ENCODE results near the gene PGAP3. TPM values are rescaled to one million over a fixed set of nuclear protein-coding genes. Genes with fewer than 3 reads are reported as not detected.
"Not testable (repeated sequence)": the region's sequence is repeated elsewhere in the genome, so short reads cannot be mapped to it uniquely, and the experiment has no call there.

Gene PGAP3
- total RNA-seq, 1 experiment from 2014 or later: 5.4 TPM

DNA sequence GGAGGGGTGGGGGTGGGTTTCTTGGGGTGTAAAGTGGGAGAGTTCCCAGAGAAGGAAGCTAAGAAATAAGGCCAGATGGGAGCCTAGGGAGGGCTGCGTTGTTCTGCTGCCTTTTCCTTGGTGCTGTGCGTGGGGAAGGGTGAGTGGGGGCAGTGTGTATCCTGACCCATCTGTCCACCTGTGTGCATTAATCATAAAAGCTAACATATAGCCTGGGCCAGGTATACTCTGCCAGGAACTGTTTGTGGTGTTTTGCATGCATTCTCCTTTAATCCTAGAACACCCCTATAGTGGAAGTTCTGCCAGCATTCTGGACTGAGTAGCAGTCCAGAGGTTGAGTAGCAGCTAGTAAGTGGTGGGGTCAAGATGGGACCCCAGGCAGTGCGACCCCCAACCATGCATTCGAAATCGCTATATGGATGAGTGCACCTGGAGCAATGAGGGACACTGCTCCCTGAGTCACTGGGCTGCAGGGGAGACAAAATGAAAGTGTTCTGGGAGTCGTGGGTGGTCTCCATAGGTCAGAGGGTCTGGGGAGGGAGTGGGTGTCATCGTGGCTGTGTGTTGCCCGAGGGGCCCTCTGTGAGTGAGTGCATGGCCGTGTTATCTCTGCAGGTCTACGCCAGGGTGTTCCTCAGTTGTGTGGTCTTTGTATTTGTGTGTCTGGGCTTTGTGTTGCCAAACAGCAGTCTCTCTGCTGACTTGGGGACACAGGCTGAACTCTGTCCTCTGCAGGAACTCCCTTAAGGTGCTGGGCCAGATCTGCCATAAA lies 13.3 kb upstream of the PGAP3 start:
- in situ Hi-C loops (cut with HindIII; ENCODE audit: low pct_unique_long_range_greater_than_20kb, low sequenced_read_pairs): no loop called here
- DNase-seq (ENCODE audit: low read depth): peak; percentile 7

GRCh38 chr17:39700148-39700987 lies 12.5 kb upstream of the PGAP3 start:
- DNase-seq (ENCODE audit: low read depth): peak; percentile 37
- in situ Hi-C loops (cut with HindIII; ENCODE audit: low pct_unique_long_range_greater_than_20kb, low sequenced_read_pairs): no loop called here

DNA sequence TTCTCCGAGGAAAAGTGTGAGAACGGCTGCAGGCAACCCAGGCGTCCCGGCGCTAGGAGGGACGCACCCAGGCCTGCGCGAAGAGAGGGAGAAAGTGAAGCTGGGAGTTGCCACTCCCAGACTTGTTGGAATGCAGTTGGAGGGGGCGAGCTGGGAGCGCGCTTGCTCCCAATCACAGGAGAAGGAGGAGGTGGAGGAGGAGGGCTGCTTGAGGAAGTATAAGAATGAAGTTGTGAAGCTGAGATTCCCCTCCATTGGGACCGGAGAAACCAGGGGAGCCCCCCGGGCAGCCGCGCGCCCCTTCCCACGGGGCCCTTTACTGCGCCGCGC lies 11.9 kb upstream of the PGAP3 start, which contains the start of gene ERBB2:
TSS of gene ERBB2 (plus strand) at position 247 of the 330 bp plus-strand sequence. CDS start 175 bp downstream, outside the sequence.
- DNase-seq (ENCODE audit: low read depth): peak; percentile 80
- in situ Hi-C loops (cut with HindIII; ENCODE audit: low pct_unique_long_range_greater_than_20kb, low sequenced_read_pairs): loop anchor here (25.0 kb wide), 1 partner anchor 162 kb away; no protein-coding TSS in a partner anchor

DNA sequence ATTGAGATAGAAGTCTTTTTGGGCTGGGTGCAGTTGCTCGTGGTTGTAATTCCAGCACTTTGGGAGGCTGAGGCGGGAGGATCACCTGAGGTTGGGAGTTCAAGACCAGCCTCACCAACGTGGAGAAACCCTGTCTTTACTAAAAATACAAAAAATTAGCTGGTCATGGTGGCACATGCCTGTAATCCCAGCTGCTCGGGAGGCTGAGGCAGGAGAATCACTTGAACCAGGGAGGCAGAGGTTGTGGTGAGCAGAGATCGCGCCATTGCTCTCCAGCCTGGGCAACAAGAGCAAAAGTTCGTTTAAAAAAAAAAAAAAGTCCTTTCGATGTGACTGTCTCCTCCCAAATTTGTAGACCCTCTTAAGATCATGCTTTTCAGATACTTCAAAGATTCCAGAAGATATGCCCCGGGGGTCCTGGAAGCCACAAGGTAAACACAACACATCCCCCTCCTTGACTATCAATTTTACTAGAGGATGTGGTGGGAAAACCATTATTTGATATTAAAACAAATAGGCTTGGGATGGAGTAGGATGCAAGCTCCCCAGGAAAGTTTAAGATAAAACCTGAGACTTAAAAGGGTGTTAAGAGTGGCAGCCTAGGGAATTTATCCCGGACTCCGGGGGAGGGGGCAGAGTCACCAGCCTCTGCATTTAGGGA lies 11.4 kb upstream of the PGAP3 start:
- in situ Hi-C loops (cut with HindIII; ENCODE audit: low pct_unique_long_range_greater_than_20kb, low sequenced_read_pairs): loop anchor here (25.0 kb wide), 1 partner anchor 162 kb away; no protein-coding TSS in a partner anchor
- not testable (repeated sequence) for DNase-seq (ENCODE audit: low read depth)

DNA sequence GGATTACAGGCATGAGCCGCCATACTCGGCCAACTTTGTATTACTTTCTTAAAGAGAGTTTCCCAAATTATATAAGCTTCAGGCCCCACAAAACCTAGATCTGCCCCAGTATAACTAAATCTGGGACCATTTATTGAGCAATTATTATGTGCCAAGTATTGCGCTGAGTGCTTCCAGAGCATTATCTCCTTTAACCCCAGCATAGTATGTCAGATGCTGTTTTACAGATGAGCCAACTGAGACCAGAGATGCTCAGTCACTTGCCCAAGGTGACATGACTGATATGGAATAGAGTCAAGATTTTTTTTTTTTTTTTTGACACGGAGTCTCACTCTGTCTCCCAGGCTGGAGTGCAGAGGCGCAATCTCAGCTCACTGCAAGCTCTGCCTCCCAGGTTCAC lies 10.1 kb upstream of the PGAP3 start:
- no peak for DNase-seq (ENCODE audit: low read depth)
- in situ Hi-C loops (cut with HindIII; ENCODE audit: low pct_unique_long_range_greater_than_20kb, low sequenced_read_pairs): loop anchor here (25.0 kb wide), 1 partner anchor 161 kb away; no protein-coding TSS in a partner anchor

DNA sequence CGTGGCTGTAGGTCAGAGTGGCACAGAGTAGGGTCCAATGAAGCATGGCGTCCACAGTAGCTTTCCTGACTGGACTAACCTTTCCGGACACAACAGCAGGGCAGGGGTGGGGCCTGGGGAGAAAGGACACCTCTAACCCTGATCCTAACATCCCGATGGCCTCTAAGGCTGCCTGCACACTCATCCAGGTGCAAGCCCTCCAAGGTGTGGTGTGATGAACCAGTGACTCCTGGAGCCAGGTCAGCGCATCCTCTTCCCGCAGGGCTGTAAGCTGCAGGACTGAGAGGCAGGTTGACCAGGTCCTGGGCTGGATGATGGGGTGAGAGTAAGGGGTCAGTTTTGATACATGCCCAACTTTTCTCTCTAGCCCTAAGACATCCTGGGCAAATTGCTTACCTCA lies 8.9 kb upstream of the PGAP3 start:
- in situ Hi-C loops (cut with HindIII; ENCODE audit: low pct_unique_long_range_greater_than_20kb, low sequenced_read_pairs): loop anchor here (25.0 kb wide), 1 partner anchor 159 kb away; no protein-coding TSS in a partner anchor
- no peak for DNase-seq (ENCODE audit: low read depth)

DNA sequence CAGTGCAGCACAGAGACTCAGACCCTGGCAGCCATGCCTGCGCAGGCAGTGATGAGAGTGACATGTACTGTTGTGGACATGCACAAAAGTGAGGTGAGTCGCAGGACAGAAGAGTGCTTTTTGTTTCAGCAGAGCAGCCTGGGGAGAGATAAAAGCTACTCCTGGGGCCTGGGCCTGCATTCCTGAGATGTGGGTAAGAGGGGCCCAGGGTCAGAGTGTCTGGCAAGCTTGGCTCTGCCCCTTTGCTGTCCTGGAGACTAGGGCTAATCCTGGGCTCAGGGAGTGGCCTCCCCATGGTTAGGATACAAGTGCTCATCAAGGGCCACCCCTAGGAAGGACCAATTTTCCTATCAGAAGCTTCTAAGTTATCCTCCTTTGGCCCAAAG lies 7.2 kb upstream of the PGAP3 start:
- in situ Hi-C loops (cut with HindIII; ENCODE audit: low pct_unique_long_range_greater_than_20kb, low sequenced_read_pairs): loop anchor here (25.0 kb wide), 1 partner anchor 158 kb away; no protein-coding TSS in a partner anchor
- no peak for DNase-seq (ENCODE audit: low read depth)

DNA sequence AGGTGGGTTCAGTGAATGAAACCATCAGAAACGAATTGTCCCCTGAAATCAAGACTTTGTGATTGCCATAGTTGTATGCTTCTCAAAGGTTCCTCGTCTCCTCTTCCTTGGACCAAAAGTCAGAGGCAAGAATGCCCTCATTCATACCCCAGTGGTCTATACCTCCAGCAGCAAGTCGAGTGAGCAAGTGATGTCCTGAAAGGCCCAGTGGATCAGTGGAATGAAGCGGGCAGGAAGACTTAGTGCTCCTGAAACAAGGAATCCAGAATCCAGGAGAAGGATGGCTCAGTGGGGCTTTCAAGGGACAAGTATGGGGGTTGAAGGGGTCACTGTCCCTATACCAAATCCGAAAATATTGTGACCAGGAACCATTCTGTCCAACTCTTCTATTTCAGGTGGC lies 6.7 kb upstream of the PGAP3 start:
- in situ Hi-C loops (cut with HindIII; ENCODE audit: low pct_unique_long_range_greater_than_20kb, low sequenced_read_pairs): loop anchor here (25.0 kb wide), 1 partner anchor 157 kb away; no protein-coding TSS in a partner anchor
- DNase-seq (ENCODE audit: low read depth): no peak

DNA sequence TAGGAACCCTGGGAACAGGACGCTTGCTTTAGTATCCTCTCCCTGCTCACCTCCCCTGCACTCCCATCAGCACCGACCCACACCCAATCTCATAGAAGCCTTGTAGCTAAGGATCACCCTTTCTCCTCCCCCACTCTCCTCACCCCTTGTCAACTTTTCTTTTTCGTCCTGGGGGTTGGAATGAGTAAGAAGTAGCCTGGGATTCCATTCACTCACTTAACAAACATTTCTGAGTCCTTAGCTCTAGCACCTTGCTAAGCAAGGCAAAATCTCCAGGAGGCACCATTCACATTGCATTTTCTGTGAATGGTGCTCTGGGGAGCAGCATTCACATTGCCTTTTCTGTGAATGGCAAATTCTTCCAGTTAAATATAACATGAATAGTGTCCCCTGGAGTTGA lies 1.1 kb upstream of the PGAP3 start:
- DNase-seq (ENCODE audit: low read depth): no peak
- in situ Hi-C loops (cut with HindIII; ENCODE audit: low pct_unique_long_range_greater_than_20kb, low sequenced_read_pairs): loop anchor here (25.0 kb wide), 1 partner anchor 152 kb away; no protein-coding TSS in a partner anchor

- in situ Hi-C loops (cut with HindIII; ENCODE audit: low pct_unique_long_range_greater_than_20kb, low sequenced_read_pairs): loop anchor here (25.0 kb wide), 1 partner anchor 151 kb away; no protein-coding TSS in a partner anchor
- DNase-seq (ENCODE audit: low read depth): no peak
Measured at GRCh38 chr17:39688475-39688835, 598 bp upstream of the PGAP3 start.

DNA sequence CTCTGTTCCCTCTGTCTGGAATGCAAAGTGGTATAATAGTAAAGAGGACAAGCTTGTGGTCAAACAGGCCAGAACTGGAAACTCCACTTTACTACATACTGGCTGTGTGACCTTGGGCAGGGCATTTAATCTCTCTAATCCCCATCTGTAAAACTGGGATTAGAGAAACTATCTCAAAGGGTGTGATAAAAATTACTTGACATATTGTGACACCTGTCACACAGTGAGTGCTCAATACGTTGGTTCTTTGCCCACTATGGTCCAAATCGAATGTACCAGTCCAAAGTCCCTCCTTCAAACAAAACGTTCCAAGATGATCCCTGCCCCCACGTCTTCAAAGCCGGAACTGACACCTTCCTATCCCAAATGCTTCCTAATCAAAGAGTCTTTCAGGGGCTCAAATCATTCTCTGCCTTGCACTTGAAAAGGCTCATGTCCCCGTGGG lies 734 bp downstream of the PGAP3 start:
- no peak for DNase-seq (ENCODE audit: low read depth)
- in situ Hi-C loops (cut with HindIII; ENCODE audit: low pct_unique_long_range_greater_than_20kb, low sequenced_read_pairs): loop anchor here (25.0 kb wide), 1 partner anchor 150 kb away; no protein-coding TSS in a partner anchor

DNA sequence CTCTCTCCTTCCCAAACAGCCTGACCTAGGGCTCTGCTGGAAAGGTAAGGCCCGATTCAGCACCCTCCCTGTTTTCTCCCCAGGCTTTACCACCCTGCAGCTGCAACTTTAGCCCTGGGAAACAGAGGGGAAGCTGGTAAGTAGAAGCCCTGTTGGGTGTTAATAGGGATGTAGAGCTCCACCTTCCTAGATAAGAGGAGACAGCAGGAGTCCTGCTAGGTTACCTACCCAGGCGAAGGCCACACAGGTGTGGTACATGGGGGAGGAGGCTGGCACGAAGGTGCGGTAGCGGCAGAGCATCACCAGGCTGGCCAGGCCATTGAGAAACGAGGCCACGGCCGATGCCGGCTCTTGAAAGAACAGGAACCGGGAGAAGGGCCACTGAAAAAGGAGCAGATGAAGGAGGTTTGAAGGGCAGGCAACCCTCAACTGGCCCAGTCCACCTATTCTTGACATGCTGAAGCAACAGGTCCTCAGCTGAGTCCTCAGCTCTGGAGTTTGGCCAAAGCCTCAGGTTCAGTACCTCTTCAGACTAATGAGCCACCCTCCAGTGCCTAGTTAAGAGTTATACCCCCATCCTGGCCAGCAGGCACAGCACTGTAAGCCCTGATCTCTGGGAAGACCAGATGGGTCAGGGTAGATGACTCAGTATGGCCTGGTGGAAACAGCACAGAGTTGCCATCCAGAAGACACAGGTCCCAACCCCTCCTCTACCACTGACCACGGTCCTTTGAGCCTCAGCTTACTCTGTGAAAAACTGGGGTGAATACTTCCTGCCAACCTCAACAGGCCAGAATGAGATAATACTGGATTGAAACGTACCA lies 3.3 kb downstream of the PGAP3 start:
- in situ Hi-C loops (cut with HindIII; ENCODE audit: low pct_unique_long_range_greater_than_20kb, low sequenced_read_pairs): loop anchor here (25.0 kb wide), 1 partner anchor 147 kb away; no protein-coding TSS in a partner anchor
- DNase-seq (ENCODE audit: low read depth): no peak

DNA sequence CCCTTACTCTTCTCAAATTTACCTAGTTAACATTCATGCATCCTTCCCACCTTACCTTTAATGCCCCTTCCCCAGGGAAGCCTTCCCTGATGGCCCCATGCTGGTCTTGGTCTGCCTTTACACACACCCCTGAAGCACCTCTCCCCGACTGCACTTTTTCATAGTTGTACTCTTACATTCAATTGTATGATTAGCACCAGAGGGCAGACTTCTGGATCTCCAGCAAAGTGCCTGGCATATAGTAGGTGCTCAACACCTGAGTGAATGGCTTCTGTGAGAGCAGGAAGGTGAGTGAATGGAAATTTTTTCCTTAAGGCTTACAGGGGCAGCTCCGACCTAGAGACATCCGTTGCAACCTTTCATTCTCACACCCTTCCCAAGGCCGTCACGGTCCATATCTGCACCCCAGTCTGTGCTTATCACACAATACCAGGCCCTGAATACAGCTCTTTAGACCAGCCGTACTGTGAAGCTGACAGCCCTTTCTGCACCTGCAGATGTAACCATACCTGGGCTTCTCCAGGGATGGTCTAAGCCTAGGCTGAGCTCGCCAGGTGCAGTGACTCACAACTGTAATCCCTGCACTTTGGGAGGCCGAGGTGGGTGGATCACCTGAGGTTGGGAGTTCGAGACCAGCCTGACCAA lies 4.4 kb downstream of the PGAP3 start:
- no peak for DNase-seq (ENCODE audit: low read depth)
- in situ Hi-C loops (cut with HindIII; ENCODE audit: low pct_unique_long_range_greater_than_20kb, low sequenced_read_pairs): loop anchor here (25.0 kb wide), 1 partner anchor 146 kb away; no protein-coding TSS in a partner anchor

DNA sequence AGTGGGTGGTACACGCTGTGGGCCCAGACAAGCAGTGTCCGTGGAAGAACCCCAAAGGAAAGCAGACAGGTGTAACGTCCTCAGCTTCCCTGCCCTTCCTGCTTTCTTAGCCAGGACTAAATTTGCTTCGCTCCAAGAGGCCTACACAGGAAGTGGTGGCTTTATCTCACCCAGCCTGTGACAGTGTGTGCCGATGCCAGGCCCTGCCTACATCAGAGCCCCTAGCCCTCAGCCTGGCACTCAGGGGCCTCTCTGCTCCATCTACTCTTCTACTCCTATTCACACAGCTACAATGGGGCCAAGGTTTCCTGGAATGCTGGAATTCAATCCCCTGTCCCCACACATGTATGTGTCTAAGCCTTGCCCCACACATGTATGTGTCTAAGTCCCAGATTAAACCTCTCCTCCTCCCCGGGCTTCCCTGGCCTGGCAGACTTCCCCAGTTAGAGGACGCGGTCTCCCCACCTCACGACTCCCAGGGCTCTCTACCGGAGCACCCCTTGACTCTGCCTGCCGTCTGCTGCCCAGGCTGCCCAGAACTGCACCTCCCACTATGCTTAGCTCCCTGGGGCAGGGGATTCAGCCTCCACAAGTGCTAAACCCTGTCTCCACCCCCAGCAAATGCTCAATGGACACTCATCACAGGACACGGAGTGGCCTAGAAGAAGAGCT lies 8.2 kb downstream of the PGAP3 start:
- in situ Hi-C loops (cut with HindIII; ENCODE audit: low pct_unique_long_range_greater_than_20kb, low sequenced_read_pairs): loop anchor here (25.0 kb wide), 1 partner anchor 142 kb away; no protein-coding TSS in a partner anchor
- DNase-seq (ENCODE audit: low read depth): no peak

DNA sequence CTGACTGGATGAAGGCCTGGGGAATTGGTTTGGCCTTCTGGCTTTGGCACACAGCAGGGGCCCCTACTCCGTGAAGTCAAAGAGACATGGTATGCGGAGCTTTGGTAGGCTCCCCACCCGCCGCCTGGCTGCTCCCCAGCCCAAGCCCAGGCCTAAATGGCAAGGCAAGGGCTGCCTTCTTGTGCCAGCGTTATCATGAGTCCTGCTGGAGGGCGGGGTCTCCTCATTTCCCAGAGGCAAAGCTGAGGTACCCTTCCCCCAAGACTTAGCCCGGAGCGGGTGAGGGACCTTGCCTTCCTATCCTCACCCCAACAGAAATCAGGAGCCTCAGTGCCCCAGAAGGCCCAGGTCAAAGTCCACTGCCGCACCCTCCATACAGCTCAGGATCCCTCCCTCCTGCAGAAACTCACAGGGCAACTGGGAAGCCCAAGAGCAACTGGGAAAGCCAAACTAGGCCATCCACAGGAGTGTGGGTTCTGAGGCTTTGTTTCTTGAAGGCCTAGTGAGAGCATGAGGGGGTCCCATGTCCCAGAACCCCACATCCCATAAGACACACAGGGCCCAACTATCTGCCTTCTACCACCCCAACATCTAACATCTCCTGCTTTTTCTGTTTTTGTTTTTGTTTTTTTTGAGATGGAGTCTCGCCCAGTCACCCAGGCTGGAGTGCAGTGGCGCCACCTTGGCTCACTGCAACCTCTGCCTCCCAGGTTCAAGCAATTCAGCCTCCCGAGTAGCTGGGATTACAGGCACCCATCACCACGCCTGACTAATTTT lies 9.3 kb downstream of the PGAP3 start:
- in situ Hi-C loops (cut with HindIII; ENCODE audit: low pct_unique_long_range_greater_than_20kb, low sequenced_read_pairs): loop anchor here (25.0 kb wide), 1 partner anchor 141 kb away; no protein-coding TSS in a partner anchor
- DNase-seq (ENCODE audit: low read depth): no peak
